ENCODE data around the gene ENG.

- TF ChIP-seq YY1 (IDR thresholded peaks at IDR 0.05; ENCODE audit: insufficient read depth, insufficient read length) (no peak), ZNF274 (IDR thresholded peaks at IDR 0.05; ENCODE audit: low read depth, low read length) (no peak), SUZ12 (IDR thresholded peaks at IDR 0.05; ENCODE audit: extremely low read depth, insufficient read depth, insufficient read length) (no peak)
These were observed 61.3 kb downstream of the ENG start for GRCh38 chr9:127793093-127793708.
